Hepatic stellate cell (primary cell): ENCODE results near the gene TNC.
"Not testable (repeated sequence)": the region's sequence is repeated elsewhere in the genome, so short reads cannot be mapped to it uniquely, and the experiment has no call there.

Experiments used
- DNase-seq: peaks from one replicate; pipeline ENCODE4 v3.0.0; 2011; ENCODE audit warnings: low spot score

Gene TNC

DNA sequence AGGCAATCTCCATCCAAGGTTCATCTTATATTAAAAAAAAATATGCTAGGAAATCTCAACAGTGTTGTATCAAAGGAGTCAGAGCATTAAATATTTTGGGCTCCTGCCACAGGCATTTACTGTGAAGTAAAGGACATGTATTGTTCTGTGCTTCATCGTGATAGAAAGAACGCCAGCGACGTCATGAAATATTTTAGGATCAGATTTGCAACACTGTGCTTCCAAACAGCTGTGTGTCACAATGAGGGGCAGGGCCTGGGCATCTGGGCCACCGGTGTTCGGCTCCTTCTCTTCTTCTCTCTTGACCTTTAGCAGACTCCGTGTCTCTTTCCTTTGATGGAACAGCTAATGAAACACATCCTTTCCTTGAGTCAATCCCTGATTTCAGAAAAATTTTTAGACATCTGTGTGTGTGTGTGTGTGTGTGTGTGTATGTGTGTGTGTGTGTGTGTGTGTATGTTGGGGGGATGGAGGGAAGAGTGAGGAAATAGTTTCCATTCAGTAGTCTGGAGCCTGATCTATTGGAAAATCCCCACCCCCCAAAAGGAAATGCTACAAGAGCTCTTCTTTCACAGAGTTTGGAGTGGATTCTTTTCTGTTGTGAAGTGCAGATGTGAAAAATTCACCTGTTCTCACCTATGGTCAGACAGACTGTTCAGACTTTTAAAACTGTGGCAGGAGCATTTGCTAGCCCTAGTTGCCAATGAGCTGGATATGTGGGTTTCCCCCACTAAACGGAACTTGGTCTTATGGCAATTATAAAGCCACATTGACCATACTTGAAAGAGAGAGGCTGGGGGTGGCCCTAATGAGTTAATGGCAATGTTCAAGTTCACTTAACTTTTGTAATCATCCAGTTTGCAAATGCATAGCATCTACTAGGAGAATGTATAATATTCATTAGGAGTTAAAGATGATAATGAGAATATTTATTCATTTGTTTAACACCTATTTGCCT lies 18.1 kb upstream of the TNC start:
- DNase-seq = no peak

DNA sequence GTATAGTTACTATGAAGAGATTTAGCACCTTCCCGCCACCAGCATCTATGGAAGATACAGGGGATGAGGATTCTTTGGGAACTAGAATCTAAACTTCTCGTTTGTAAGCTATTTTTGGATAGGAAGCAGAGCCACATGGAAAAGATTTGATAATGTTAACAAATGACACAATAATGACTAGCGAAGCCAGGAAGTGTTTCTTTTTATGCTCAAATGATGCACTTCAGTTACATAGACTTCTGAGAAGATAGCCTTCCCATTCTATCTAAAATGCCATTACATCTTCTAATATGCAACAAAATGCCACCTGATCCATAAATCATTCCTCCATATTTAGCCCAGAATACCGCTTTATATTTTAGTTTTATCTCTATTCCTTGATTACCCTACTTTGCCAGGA lies 17.0 kb upstream of the TNC start:
- DNase-seq = no peak

DNA sequence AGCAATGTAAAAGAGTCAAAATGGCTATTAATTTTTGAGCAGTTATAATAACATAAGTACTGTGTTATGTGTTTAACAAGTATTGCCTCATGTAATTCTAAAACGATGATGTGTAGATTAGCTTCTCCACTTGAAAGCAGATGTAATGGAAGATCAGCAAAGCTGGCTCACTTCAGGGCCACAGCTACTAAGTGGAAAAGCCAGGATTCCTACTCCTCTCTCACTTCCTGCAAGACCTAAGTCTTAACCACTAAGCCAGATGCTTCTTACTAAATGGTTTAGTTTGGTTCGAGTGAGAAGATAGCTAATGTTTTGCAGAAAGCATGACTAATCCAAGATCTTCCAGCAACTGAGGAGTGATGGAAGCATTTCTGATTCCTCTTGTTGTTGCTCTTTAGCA lies 15.7 kb upstream of the TNC start:
- DNase-seq = peak; percentile 21

DNA sequence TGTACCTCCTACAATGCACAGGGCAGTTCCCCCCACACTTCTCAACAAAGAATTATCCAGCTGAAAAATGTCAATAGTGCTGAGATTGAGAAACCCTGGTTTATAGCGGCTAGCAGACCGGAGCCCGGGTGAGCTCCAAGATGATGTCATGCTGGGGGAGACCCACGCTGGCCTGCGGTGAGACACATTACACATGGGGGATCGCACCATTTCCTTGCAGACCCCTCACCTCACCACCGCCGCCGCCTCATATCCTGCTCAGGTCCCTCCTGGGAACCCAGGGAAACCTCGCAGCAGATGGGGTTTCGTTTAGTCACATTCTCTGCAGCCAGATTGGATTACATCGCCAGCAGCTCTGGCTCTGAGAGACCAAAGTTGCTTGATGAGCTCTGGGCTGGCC lies 14.7 kb upstream of the TNC start:
- DNase-seq = no peak

DNA sequence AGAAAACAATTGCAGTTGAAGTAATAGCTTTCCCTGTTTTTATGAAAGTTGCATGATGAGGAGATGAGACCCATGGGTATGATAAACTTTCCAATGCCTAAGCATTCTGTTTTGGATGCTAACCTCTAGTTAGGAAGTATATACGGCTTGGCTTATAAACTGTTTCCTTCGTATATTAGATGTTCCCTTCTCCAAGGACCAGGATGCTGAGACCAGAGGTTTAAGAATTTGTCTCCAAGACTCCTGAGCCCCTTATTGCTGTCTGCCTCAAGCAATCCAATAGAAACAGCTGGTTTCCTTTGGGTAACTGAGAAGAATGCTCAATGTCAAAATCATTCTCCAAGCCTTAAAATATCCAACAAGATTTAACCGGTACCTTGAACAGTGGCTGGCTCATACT lies 12.2 kb upstream of the TNC start:
- DNase-seq = no peak

DNA sequence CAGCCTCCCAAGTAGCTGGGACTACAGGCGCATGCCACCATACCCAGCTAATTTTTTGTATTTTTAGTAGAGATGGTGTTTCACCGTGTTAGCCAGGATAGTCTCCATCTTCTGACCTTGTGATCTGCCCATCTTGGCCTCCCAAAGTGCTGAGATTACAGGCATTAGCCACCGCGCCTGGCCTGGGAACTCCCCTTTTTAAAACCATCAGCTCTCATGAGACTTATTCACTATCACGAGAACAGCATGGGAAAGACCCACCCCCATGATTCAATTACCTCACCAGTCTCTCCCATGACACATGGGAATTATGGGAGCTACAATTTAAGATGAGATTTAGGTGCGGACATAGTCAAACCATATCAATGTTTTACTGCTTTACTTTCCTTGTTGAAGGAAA lies 10.8 kb upstream of the TNC start:
- DNase-seq = not testable (repeated sequence)

DNA sequence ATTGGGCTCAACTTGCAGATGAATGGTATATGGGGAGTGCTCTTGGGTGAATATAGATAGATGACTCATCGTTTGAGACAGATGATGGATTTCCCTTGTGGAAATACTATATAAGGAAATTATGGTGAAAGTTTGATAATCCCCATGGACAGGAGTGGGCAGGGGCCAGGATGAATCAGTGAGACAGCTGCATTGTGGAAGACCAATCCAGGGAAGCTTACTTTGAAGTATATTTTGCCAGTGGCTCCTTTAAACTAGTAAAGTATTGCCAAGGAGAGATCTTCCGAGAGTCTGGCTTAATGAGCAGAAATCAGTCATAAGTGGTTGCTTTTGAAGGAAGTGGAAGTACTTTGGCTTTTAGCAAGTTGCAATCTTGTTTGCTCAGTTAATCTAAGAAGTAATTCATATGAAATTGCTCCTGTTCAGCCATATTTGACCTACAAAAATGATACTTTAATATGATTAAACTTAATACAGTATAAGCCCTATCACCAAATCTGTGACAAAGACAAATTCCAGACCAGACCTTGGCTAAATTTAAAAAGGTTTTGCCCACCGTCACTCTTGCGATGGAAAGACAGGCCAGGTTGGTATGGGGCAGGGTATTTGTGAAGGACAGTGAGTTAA lies 9.3 kb upstream of the TNC start:
- DNase-seq = peak; percentile 38

DNA sequence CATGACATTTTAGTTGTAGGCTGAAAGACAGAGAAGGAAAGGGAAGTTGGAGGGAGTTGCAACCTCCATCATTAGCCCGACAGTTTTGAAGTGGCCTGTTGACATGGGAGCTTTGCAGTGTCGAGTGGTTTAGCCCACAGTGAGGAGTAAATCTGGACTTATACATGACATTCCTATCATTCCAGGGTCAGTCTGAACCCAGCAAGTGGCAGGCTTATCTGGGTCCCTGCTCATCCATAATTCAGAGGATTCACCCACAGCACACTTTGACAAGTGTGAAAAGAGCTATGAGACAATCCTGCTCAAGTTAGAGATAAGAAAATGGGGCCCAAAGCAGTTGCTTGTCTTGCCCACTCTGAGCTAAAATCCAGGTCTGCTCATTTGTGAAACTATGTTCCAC lies 8.4 kb upstream of the TNC start:
- no peak for DNase-seq

DNA sequence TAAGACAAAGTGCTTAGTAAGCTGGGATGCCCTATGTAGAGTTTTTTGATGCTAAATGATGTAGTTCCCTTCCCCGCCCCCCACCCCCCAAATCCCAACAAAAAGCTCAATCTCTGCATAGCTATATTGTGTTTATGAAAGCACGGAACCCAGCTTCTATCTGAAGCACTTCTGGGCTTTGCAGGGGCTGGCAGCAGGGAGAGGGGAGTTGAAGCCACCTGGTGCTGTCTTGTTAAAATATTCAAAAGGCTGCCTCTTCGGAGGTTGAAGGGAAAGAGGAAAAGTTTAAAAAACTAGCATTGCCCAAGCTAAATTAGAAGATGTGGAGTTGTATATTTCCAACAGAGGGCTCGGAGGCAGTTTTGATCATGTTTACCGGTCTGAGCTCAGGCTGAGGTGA lies 5.0 kb upstream of the TNC start:
- DNase-seq = no peak

DNA sequence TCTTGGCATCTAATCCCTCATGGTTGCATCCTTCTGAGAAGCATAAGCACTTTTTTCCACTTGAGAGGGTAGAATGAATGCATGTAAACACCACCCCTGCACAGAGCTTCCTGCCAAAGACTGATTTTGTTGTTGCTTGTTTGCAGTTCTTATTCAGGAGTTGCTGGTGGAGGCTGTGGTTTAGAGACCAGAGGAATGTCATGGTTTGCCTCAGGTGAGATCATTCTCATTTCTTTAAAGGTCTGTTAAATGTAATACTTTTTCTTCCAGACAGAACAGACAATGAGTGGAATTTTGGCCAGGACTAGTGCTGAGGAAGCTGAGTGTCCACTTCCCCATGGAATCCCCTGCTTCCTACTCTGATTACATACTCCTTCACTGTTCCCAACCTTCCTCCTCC lies 3.2 kb upstream of the TNC start:
- DNase-seq = no peak

DNA sequence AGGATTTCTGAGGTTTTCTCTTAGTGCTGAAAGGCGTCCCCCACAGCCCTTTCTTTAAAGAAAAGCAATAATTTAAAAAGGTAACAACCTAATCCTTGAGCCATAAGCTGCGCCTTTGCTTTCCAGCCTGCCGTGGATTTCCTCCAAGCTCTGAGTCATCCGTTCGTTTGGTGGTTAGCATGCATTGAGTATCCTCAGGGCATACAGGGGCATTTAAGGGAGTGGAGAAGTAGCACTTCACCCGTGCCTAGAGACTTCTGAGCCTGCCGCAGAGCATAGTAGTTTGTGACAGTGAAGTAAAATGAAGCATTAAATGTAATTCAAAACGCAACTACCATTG lies 892 bp upstream of the TNC start:
- DNase-seq = peak; percentile 62

DNA sequence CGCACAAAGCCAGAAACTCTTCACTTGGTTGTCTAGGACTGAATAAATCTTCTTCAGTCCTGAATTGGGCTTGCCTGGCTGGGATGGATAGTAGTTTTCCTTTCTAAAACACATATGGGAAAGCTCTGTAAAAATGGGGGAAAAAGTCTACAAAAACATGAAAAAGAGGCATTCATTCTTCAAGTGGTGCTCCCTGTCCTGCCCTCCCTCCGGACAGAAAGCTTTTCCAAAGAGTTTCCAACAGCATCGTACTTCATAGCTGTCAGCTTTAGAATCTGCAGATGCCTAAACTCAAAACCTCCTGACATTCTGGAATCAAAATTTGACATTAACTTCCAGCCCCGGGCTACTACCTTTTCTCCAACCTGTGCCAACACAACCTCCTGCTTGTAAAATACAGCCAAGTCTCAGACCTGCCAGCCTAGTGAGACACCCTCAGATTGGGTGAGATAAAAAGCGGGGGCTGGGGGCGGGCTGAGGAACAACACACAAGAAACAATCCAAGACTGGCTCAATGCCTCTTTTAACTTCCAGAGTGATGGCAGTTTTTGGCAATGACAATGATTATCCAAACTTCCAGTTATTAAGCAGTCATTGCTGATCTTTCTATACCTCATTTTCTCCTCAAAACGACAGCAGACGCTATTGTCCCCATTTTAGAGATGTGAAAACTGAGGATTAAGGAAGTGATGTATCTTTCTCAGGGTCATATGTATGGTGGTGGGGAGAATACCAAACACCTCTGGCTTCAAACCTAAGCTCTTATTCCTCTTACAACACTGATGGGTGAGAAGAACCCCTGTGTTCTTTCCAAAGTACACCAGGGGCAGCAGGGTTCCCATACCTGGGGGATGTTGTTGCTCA lies 1.3 kb downstream of the TNC start:
- DNase-seq = no peak

DNA sequence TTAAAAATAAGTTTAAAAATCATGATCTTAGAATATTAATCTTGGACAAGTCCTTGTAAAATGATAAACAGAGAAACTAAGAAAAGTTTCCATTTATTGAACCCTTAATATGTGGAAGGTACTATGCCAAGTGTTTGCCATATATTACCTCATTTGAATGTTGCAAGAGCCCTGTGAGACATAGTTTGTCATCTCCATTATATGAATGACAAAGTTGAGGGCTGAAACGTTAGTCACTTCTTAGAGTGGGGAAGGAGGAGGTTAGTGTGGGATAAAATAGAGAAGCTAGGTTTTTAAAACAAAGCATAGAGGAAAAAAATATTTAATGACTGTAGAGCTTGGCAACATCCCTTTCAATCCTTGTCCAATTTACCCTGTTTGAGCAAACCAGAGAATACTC lies 2.0 kb downstream of the TNC start:
- DNase-seq = peak; percentile 54

DNA sequence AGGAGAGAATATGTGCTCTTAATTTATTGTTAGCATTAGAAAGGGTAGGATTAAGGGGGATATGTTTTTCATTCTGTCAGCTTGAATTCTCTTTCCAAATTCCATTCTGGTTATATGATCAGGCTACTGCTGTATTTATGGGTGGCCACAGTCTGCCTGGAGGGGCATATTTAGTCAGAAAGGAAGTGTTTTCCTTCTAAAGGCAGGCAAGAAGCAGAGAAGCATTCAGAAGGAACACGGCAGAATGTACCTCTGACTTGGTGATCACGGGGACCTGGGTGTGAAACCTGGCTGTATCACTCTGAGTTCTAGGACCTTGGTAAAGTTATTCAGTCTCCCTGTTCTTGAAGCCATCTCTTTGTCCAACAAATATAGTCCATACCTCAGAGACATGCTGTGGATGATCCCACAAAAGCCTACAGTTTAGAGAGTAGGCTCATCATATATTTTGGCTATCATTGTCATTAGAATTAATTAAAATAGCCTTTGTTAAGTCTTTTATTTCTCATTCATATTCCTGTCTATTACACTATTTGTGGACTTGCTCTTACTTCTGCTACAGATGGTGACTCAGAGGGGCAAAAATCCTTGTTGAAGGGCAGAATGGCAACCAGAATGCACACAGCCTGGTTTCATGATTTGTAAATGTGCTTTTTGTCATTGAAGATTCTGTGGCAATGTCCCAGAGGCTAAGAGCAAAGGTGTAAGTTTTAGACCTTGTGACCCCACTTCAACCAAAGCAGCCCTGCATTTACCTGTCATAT lies 2.7 kb downstream of the TNC start:
- no peak for DNase-seq

DNA sequence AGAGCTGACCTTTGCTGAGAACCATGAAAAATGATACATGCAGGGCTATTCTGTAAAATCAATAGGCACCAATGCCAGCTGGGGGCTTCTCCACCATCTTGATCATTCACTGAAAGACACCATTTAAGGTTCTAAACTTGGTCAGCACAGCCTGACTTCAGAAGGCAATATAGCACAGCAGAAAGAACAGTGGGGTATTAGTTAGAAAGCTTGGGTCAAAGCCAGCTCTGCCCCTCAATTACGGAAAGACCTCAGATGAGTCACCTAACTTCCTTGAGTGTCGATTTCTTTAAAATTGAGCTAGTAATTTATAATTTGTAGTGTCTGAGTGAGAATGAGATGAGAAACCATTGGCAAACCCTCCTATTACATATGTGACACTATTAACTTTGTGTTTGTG lies 3.4 kb downstream of the TNC start:
- no peak for DNase-seq

DNA sequence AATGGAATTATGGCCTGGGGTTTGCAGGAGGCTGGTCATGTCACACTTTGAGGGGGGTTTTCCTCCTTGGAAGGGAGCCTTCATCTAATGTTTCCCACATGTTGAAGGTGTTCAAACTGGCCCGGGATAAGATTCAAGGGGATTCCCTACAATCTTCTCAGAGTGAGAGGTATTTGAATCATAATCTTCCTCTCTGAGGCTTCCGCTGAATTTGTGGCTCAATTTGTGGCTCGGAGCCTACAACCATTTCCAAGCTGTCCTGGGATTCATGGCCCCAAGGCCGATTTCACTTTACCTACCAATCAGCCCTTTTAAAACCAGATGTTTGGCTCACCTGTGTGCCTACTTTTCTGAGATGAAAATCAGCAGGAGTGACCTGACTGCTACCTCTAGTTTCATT lies 3.9 kb downstream of the TNC start:
- DNase-seq = no peak

DNA sequence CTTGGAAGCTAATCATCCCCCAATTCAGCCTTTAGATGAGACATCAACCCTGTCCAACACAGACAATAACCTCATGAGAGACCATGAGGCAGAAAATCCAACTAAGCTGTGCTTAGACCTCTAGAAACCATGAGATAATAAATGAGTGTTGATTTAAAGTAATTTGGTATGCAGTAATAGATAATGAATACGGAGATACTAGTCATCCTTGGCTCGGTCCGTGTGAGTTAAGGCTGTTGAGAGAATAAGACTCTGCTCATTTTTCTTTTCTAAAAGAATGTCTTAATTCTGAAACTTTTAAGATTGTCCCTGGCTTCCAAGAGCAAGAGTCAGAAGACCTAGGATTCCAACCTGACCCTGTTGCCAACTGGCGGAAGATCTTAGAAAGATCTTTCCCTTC lies 6.1 kb downstream of the TNC start:
- no peak for DNase-seq

DNA sequence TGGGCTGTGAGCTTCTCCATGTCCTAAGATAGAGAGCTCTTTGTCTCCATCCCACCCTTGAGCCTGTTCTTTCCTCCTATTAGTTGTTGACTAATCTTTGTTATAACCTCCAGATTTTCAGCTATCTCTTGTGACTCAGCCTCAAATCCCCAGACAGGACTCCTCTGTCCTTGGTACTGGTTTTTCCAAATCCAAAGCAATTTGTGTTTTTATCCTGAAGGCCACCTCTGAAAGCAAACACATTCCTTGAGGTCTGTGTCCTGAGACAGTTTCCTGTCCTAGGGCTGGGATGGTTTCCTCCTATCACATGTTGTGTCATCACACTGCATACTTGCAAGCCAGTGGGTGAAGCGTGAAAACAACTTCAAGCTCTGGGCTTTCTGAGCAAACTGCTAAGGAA lies 8.5 kb downstream of the TNC start:
- peak; percentile 24 for DNase-seq

DNA sequence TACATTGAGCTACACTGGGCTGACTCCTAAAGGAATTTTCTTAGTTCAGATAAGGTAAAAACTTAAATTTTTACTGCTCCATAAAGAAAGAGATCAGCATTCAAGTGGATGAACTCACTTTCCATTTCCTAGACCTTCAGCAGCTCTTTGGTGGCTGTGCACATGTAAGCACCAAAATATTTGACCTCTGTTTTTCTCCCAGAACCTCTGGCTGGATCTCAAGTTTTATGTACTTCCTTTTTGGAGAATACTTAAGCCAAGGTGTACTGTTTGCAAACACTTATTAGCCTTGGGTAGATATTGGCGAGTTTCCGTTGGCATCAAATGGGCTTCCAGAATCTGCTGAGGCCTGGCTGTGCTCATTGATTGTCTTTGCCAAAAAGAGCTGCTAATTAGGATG lies 10.3 kb downstream of the TNC start:
- DNase-seq = no peak

DNA sequence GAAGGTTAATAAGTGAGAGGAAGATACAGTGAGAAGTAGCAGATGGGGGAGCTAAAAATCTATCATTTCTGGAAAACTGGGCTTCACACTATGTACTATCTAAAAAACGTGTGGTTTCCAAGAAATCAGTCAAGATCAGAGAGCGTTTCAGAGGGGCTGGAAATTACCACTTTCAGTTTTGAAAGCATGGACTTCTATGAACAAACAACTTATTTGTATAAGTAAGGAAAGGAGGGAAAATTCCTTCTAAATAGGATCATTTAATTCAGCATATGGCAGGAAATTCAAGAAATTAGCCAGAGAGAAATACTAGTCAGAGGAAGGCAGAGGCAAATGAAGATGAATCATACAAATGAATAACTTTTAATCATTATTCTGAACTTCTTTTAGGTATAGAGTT lies 11.3 kb downstream of the TNC start:
- DNase-seq = no peak

DNA sequence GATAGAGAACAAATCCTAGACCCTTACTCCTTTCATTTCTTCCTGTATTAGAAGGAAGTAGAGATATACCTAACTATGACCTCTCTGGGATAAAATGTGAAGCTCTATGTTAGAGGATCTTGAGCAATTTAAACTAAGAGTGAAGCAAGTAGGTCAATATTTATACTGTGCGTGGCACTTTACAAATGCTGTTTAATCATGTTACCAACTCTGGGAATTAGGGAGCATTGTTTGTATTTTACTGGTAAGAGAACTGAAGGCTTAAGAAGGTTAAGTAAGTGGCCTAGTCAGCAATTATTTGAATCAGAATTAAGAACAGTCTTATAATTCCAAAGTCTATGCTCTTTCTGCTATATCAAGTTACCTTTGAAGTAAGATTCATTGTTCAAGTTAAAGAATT lies 12.0 kb downstream of the TNC start:
- no peak for DNase-seq

DNA sequence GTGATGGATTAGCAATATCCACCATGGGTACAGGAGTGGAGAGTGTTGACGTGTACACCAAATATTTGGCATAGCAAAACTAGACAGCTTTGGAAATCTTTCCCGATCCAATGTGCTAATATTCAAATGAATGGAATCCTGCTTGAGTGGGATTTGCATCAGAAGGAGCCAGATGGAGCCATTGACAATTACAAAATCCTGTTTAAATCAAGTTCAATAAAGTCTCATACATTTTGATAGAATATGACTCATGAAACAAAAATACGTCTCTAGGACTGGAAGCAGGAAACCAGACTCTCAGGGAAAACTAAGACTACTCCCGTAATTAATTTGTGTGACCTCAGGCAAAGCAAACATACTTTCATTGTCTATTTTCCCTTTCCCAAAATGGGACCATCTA lies 13.0 kb downstream of the TNC start:
- no peak for DNase-seq
